Neutrophil (primary cell): ENCODE data around the gene TMPRSS11D.

Experiments used
- H3K27ac ChIP-seq: fragments of 200-600 bp; sonication (generic); 2 replicates; pipeline ENCODE4 v1.5.1; 2016; ENCODE audit warnings: mild to moderate bottlenecking, moderate library complexity
- H3K27me3 ChIP-seq: fragments of 200-600 bp; sonication (generic); 2 replicates; pipeline ENCODE4 v1.6.0; 2016; ENCODE audit warnings: mild to moderate bottlenecking
- H3K36me3 ChIP-seq: fragments of 200-600 bp; sonication (generic); 2 replicates; pipeline ENCODE4 v1.5.1; 2017
- H3K4me1 ChIP-seq, 2 experiments: fragments of 200-600 bp in 1 of 2; sonication (generic) in 1 of 2; 1 replicate in 1 of 2; 2 replicates in 1 of 2; pipeline versions ENCODE4 v1.5.1 to v1.6.1; 2013 to 2016; ENCODE audit warnings: low read depth in 1 of 2, low read length in 1 of 2, mild to moderate bottlenecking in 1 of 2, moderate library complexity in 1 of 2; ENCODE audit not compliant: control insufficient read depth in 1 of 2, insufficient read depth in 1 of 2
- H3K4me3 ChIP-seq, 2 experiments: fragments of 200-600 bp in 1 of 2; sonication (generic) in 1 of 2; 1 replicate in 1 of 2; 2 replicates in 1 of 2; pipeline ENCODE4 v1.5.1; 2013 to 2016; ENCODE audit warnings: low read depth in 1 of 2, low read length in 1 of 2, mild to moderate bottlenecking in 1 of 2, moderate library complexity in 1 of 2
- H3K9me3 ChIP-seq: fragments of 200-600 bp; sonication (generic); 2 replicates; pipeline ENCODE4 v1.5.1; 2016
- CTCF ChIP-seq: fragments of 200-600 bp; sonication (generic); IDR thresholded peaks from 2 replicates; pipeline ENCODE4 v1.5.1; 2016; ENCODE audit warnings: antibody characterized with exemption

TMPRSS11D gene

GRCh38 chr4:67926485-67926884 is 42.7 kb upstream of the TMPRSS11D start:
- H3K36me3 ChIP-seq: no peaks in the 10 kb centered on the region
- H3K27me3 ChIP-seq: no peaks in the 10 kb centered on the region
- H3K4me3 ChIP-seq: no peak overlapping the region
- H3K27ac ChIP-seq: no peak overlapping the region
- no peak for TF ChIP-seq CTCF
- H3K4me1 ChIP-seq: no peaks in the 10 kb centered on the region
- H3K9me3 ChIP-seq: no peaks in the 10 kb centered on the region

GRCh38 chr4:67922697-67923096 is 38.9 kb upstream of the TMPRSS11D start:
- Histone ChIP-seq H3K27ac (no peak overlapping the region), H3K27me3 (no peaks in the 10 kb centered on the region), H3K4me3 (no peak overlapping the region), H3K36me3 (no peaks in the 10 kb centered on the region), H3K4me1 (no peaks in the 10 kb centered on the region), H3K9me3 (no peaks in the 10 kb centered on the region)
- no peak for TF ChIP-seq CTCF

DNA sequence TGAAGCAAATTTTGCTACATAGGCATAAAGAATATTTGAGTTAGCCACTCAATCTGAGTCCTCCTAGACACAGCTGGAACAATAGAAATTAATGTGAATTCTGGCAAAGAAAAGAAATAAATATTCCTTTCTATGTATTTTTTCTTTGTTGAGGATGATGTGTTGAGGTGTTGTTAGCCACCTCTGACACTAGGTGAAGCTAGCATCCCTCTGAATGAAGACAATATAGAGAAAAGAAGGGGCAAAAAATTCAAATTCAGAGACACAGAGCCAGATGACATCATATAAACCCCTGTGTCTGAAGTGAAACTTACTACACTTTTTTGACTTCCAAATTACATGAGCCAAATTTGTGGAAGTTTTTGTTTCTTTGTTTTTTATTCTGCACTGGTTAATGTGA is 34.6 kb upstream of the TMPRSS11D start:
- H3K4me1 ChIP-seq: no peaks in the 10 kb centered on the region
- no peaks in the 10 kb centered on the region for H3K36me3 ChIP-seq
- no peaks in the 10 kb centered on the region for H3K9me3 ChIP-seq

GRCh38 chr4:67915400-67915966 is 31.7 kb upstream of the TMPRSS11D start:
- H3K9me3 ChIP-seq: no peaks in the 10 kb centered on the region
- H3K27ac ChIP-seq: no peak overlapping the region
- no peak overlapping the region for H3K4me3 ChIP-seq
- H3K36me3 ChIP-seq: no peaks in the 10 kb centered on the region
- H3K27me3 ChIP-seq: no peaks in the 10 kb centered on the region
- no peak for TF ChIP-seq CTCF
- H3K4me1 ChIP-seq: no peaks in the 10 kb centered on the region

More for the DNA sequence above, 34.6 kb upstream of the TMPRSS11D start:
- TF ChIP-seq CTCF: no peak
- Histone ChIP-seq H3K4me3 (no peak overlapping the region), H3K27ac (no peak overlapping the region), H3K27me3 (no peaks in the 10 kb centered on the region)

GRCh38 chr4:67912080-67912479 is 28.3 kb upstream of the TMPRSS11D start:
- H3K27ac ChIP-seq: no peak overlapping the region
- H3K27me3 ChIP-seq: no peaks in the 10 kb centered on the region
- no peaks in the 10 kb centered on the region for H3K4me1 ChIP-seq
- H3K36me3 ChIP-seq: no peaks in the 10 kb centered on the region
- TF ChIP-seq CTCF: no peak
- H3K4me3 ChIP-seq: no peak overlapping the region
- H3K9me3 ChIP-seq: no peaks in the 10 kb centered on the region

DNA sequence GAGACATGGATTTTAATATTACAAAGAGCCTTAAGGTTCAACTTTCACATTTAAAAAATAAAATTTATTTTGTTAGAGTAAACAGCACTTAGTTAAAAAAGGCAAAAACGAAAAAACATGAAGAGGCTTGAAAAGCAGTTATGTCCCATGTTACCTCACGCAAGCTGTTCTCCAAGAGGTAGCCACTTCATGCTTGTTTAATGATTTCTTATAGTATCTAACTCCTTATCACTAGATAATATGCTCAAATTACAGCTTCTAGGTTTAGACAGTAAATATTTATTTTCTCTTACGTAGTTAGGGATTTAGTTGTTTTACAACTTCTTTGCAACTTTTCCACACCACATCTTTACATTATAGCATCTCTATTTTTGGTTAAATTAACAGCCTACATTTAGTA is 27.8 kb upstream of the TMPRSS11D start:
- no peak for TF ChIP-seq CTCF
- Histone ChIP-seq H3K4me1 (no peaks in the 10 kb centered on the region), H3K4me3 (no peak overlapping the region), H3K9me3 (no peaks in the 10 kb centered on the region), H3K27me3 (no peaks in the 10 kb centered on the region), H3K36me3 (no peaks in the 10 kb centered on the region), H3K27ac (no peak overlapping the region)
